RWPE1 (cell line): ENCODE data around the gene TMEM52.
"Not testable (repeated sequence)": the region's sequence is repeated elsewhere in the genome, so short reads cannot be mapped to it uniquely, and the experiment has no call there.

Experiments used
- CTCF ChIA-PET: fragments of 350-600 bp; sonication (Branson Sonifier 250); formaldehyde crosslinking; extraction: SDS; loops from one replicate; lab custom pipeline; 2021; lab: Yijun Ruan, JAX
- POLR2A ChIA-PET: fragments of 400-600 bp; formaldehyde crosslinking; extraction: SDS; loops from one replicate; lab custom pipeline; 2020; ENCODE audit warnings: antibody characterized with exemption; ENCODE audit not compliant: low non-redundant PET; lab: Yijun Ruan, JAX
- DNase-seq: peaks from one replicate; pipeline ENCODE4 v3.0.0; 2012; ENCODE audit warnings: low spot score
- H3K27ac ChIP-seq: fragments of 450-650 bp; 2 replicates; pipeline ENCODE4 v1.5.1; 2017
- CTCF ChIP-seq: fragments of 450-650 bp; conservative IDR thresholded peaks from 2 replicates; pipeline ENCODE4 v1.5.1; 2017; ENCODE audit warnings: low read depth, mild to moderate bottlenecking

TMEM52 gene

GRCh38 chr1:1890506-1891348 is 28.4 kb downstream of the TMEM52 start, which contains the start of gene GNB1:
GNB1 (minus strand) TSS chr1:1891087; CDS start chr1:1825453, 65,634 bp downstream.
- TF ChIP-seq CTCF: no peak
- POLR2A ChIA-PET: no interaction called here
- H3K27ac ChIP-seq: peak within 1 kb of the TSS; percentile 93

GRCh38 chr1:1889847-1890505 is 29.1 kb downstream of the TMEM52 start:
- DNase-seq: peak; percentile 49
- peak overlapping the region; percentile 93 for H3K27ac ChIP-seq
- POLR2A ChIA-PET: no interaction called here
- CTCF ChIA-PET: no interaction called here
- TF ChIP-seq CTCF: no peak

More at GRCh38 chr1:1890506-1891348, 28.4 kb downstream of the TMEM52 start, which contains the start of gene GNB1:
- peak; percentile 91 for DNase-seq
- CTCF ChIA-PET: interaction anchor here (1.3 kb wide), 1 partner anchor 18 kb away, joined by 5 read pairs; no protein-coding TSS in a partner anchor

- H3K27ac ChIP-seq: peak overlapping the region; percentile 93
- CTCF ChIA-PET: interaction anchor here (0.6 to 1.0 kb wide), 2 partner anchors 19 to 84 kb away, joined by 3 read pairs; no protein-coding TSS in a partner anchor
- no peak for TF ChIP-seq CTCF
- POLR2A ChIA-PET: interaction anchor here (0.7 kb wide), 1 partner anchor 112 kb away, joined by 4 read pairs; no protein-coding TSS in a partner anchor
- DNase-seq: no peak
Measured at GRCh38 chr1:1889090-1889750, 29.9 kb downstream of the TMEM52 start.

GRCh38 chr1:1883890-1884289 is 35.2 kb downstream of the TMEM52 start:
- CTCF ChIA-PET: interaction anchor here (0.6 kb wide), 1 partner anchor 321 kb away, joined by 3 read pairs; no protein-coding TSS in a partner anchor
- H3K27ac ChIP-seq: peak overlapping the region; percentile 52
- DNase-seq, POLR2A ChIA-PET: not testable (repeated sequence)

GRCh38 chr1:1883092-1883873 is 35.8 kb downstream of the TMEM52 start:
- POLR2A ChIA-PET: no interaction called here
- DNase-seq: no peak

More at GRCh38 chr1:1883092-1883873, 35.8 kb downstream of the TMEM52 start:
- H3K27ac ChIP-seq: peak overlapping the region; percentile 52
- no peak for TF ChIP-seq CTCF
- CTCF ChIA-PET: interaction anchor here (0.6 kb wide), 2 partner anchors 23 to 320 kb away, joined by 3 read pairs; no protein-coding TSS in a partner anchor
